ENCODE measurements around the gene C3orf62.

GRCh38 chr3:49269443-49270155 is 7.4 kb downstream of the C3orf62 start:
- TF ChIP-seq CTCF (conservative IDR thresholded peaks at IDR 0.05; ENCODE audit: low read length) (no peak), EZH2phosphoT487 (IDR thresholded peaks at IDR 0.05; ENCODE audit: borderline replicate concordance, low read depth, low read length) (no peak)
